Measurements from ENCODE around the gene PNPO.

PNPO gene

DNA sequence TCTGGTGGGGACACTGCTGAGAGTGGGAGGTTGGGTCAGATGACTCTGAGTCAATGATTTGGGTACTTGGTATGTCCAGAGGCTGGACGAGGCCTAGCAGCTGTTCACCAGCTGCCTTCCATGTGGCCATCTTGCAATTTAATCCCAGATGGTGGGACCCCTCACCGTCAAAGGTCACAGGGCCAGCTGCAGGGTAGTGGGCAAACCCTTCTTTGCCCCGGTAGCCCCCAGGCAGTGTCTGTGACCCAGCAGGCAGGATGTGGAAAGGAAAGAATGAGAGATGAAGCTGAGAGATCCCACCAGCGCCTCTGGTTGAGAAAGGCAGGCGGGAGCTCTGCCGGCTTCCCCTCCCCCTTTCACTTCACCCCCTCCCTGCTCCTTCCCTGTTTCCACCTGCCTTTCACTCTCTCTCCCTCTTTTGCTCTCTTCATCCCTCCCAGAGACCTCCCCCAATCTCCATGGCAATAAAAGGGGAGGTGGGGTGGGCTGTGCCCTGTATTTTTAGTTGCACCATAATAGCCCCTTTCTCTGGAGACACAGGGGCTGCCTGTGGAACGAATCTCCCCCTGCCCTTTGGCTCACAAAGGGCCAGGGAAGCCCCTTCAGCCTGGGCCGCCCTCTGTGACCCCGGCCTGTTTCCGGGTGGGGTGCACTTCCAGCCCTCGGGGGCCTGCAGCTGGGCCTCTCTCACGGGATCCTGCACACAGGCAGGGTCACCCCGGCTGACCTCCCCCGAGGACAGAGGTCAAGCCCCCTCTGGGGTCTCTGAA lies 49.8 kb downstream of the PNPO start:
- TF ChIP-seq, protein P1, sequence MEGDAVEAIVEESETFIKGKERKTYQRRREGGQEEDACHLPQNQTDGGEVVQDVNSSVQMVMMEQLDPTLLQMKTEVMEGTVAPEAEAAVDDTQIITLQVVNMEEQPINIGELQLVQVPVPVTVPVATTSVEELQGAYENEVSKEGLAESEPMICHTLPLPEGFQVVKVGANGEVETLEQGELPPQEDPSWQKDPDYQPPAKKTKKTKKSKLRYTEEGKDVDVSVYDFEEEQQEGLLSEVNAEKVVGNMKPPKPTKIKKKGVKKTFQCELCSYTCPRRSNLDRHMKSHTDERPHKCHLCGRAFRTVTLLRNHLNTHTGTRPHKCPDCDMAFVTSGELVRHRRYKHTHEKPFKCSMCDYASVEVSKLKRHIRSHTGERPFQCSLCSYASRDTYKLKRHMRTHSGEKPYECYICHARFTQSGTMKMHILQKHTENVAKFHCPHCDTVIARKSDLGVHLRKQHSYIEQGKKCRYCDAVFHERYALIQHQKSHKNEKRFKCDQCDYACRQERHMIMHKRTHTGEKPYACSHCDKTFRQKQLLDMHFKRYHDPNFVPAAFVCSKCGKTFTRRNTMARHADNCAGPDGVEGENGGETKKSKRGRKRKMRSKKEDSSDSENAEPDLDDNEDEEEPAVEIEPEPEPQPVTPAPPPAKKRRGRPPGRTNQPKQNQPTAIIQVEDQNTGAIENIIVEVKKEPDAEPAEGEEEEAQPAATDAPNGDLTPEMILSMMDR (IDR thresholded peaks at IDR 0.05; ENCODE audit: low read depth, low read length): no peak
- no peak overlapping the region for H3K4me3 ChIP-seq (ENCODE audit: low read depth, low read length)

DNA sequence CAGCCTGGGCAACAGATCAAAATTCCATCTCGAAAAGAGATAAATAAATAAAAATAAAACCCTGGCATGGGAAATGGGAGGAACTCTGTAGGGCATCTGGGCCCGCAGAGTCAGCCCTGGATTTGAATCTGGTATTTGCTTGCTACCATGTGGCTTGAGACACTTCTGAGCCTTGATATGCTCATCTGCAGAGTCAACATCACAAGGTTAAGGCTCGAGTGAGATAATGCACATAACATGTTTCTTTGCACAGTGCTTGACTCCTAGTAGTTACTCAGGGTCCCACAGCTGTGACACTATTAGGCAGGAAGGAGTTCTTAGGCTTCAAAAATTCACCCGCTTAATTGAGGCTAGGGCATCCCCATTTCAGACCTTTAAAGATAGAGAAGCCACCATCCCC lies 50.8 kb downstream of the PNPO start:
- TF ChIP-seq, protein P1 (IDR thresholded peaks at IDR 0.05; ENCODE audit: low read depth, low read length): no peak
- H3K4me3 ChIP-seq (ENCODE audit: low read depth, low read length): no peak overlapping the region

DNA sequence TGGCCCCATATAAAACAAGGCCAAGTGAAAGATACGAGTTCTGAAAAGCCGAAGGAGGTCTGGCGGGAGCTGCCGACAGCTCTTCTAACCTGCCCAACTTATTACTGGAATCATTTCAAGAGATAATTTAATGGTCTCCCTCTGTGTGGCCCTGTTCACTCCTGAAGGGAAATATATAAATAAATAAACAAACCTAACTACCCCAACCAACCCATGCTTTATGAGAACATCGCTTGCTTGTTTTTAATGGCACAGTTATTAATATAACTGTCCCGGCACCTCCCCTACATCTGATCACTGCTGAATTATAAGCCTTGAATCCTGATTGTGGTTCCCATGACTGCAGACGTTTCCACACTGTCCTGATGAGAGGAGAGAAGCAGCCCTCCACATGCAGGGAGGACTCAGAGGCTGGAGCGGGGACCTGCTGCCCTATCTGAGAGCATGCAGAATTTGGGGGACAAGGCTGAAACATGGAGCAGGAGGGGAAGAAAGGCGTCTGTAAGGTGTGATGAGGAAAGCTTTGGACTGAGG lies 51.7 kb downstream of the PNPO start:
- no peak overlapping the region for H3K4me3 ChIP-seq (ENCODE audit: low read depth, low read length)
- TF ChIP-seq, protein P1 (IDR thresholded peaks at IDR 0.05; ENCODE audit: low read depth, low read length): no peak

DNA sequence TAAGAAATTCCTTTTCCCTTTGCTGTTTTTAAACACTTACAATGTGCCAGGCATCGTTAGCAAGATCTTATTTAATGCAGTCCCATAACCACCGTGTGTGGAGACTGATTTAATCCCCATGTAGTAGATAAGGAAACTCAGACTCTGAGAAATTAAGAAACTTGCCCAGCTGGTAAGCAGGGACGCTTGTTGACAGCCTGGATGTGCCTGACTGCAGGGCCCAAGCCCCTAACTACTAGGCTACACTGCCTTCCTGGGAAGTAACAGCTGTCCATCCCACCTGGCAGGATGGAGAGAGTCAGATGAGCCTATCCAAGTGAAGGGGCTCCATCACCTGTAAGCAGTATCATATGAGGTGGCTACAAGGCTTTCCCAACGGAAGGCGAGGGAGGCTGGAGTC lies 52.6 kb downstream of the PNPO start:
- no peak overlapping the region for H3K4me3 ChIP-seq (ENCODE audit: low read depth, low read length)
- TF ChIP-seq, protein P1 (IDR thresholded peaks at IDR 0.05; ENCODE audit: low read depth, low read length): no peak

DNA sequence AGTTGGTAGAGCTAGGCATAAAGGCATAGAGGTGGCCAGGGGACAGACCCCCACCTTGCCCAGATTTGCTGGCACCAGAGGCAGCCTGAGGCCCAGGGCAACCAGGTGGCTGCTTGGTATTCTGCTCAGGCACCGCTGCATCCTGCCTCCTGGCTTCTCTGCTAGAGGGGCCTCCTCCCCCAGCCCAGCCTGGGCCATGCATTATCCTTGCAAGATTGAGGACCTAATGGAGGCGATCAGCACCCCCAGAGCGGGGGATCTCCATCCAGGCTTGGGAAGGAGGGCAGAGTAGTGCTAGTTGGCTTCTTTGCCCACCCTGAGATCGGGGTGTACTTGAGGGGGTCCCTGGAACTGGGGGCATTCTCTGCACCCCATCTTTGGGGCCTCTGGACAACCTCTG lies 53.4 kb downstream of the PNPO start:
- H3K4me3 ChIP-seq (ENCODE audit: low read depth, low read length): no peak overlapping the region
- TF ChIP-seq, protein P1 (IDR thresholded peaks at IDR 0.05; ENCODE audit: low read depth, low read length): no peak

DNA sequence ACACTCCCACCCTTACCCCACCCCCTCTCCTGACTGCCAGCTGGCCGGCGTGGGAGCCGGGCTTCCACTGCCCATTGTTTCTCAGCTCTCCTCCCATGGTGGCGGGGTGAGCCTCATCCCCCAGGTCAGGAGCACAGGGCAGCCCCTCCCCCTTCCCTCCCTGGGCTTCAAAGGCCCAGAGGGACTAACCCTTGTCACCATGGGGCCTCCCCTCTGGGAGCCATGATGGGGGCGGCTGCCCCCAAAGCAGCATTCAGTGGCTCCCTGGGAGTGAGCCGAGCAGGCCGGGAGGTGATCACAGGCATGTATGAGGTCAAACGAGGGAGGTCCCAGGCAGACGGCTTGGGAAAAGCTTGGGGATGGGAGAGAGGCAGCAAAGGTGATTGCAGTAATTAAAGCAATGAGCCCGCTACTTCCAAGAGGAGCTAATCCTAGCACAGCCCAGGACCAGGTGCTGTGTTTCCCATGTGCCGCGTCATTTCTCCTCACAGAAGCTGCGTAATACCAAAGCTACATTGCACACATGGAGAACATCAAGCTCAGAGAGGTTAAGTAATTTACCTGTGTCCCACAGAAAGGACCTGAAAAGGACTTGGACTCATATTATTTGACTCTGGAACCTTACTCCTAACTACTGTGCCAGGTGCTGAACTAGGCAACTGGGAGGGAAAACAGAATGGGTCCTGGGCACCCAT lies 54.0 kb downstream of the PNPO start:
- H3K4me3 ChIP-seq (ENCODE audit: low read depth, low read length): no peak overlapping the region
- TF ChIP-seq, protein P1 (IDR thresholded peaks at IDR 0.05; ENCODE audit: low read depth, low read length): no peak

DNA sequence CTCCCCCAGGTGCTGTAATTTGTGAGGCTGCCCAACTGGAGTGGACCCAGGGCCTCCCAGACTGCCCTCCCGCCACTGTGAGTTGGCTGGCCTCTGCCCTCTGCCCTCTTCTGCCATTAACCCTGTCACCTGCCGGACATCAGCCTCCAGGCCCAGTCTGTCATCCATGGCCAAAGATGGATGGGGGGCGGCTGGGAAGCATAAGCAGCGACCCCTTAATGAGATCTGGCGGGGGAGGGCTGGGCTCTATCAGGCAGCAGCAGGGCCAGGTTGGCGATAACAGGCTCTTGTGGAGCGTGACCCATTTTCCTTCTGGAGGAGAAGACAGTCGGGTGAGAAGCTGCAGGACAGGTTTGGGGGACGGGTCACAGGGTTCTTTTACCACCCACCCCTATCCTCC lies 54.8 kb downstream of the PNPO start:
- no peak overlapping the region for H3K4me3 ChIP-seq (ENCODE audit: low read depth, low read length)
- TF ChIP-seq, protein P1 (IDR thresholded peaks at IDR 0.05; ENCODE audit: low read depth, low read length): no peak
